H1 (cell line): ENCODE data around the gene SLC38A10. TPM values are rescaled to one million over a fixed set of nuclear protein-coding genes. Genes with fewer than 3 reads are reported as not detected.

Experiments
- GTF2F1 ChIP-seq: IDR thresholded peaks from 2 replicates; pipeline ENCODE4 v1.6.1; 2012; ENCODE audit warnings: low read depth, low read length, improper control_type of control experiment, borderline replicate concordance
- JUN ChIP-seq: IDR thresholded peaks from 2 replicates; pipeline ENCODE4 v1.6.1; 2011; ENCODE audit warnings: low read depth, mild to moderate bottlenecking, improper control_type of control experiment, low read length
- KDM5A ChIP-seq: fragments of 200-600 bp; IDR thresholded peaks from 2 replicates; pipeline ENCODE4 v1.7.1; 2012; ENCODE audit warnings: mild to moderate bottlenecking, low read length, inconsistent platforms, mixed read lengths
- PHF8 ChIP-seq: fragments of 200-600 bp; sonication (generic); conservative IDR thresholded peaks from 2 replicates; pipeline ENCODE4 v1.7.1; 2012; ENCODE audit warnings: low read depth, mild to moderate bottlenecking, inconsistent platforms, low read length, moderate library complexity
- SIN3A ChIP-seq, 2 experiments: IDR thresholded peaks in 1 of 2; conservative IDR thresholded peaks in 1 of 2; 2 replicates each; pipeline ENCODE4 v1.6.1; 2011 to 2012; ENCODE audit warnings: low read length in 2 of 2, improper control_type of control experiment in 1 of 2, low read depth in 1 of 2, mild to moderate bottlenecking in 1 of 2
- polyA plus RNA-seq, 7 experiments: library from polyadenylated mRNA; depleted of rRNA in 3 of 7; stranded (reverse) in 5 of 7; unstranded in 2 of 7; fragments of >200 nt in 5 of 7; fragments of 200-250 nt in 2 of 7; gene quantifications; 1 replicate in 5 of 7; 2 replicates in 1 of 7; 4 replicates in 1 of 7; pipeline versions ENCODE4 v1.2.1 to v1.2.3, GENCODE V29; 2011 to 2013; ENCODE audit warnings: missing spikeins in 2 of 7, mixed read lengths in 2 of 7
- total RNA-seq: library from RNA; stranded (reverse); fragmentation: NEBNext Ultra II Directional; extraction: Animal tissue kit (Norgen Biotek cat#: 25700); gene quantifications from 2 replicates; pipeline ENCODE4 v1.2.1, GENCODE V29; 2021
- TF ChIP-seq, protein P1 (sequence below): fragments of 300-600 bp; sonication (generic); IDR thresholded peaks from 2 replicates; pipeline ENCODE4 v1.7.1; 2012; ENCODE audit warnings: low read length, moderate library complexity, mild to moderate bottlenecking, inconsistent platforms; ENCODE audit not compliant: insufficient replicate concordance

SLC38A10 gene
- total and polyA plus RNA-seq, 2 of the 8 experiments (the other 6 are each of a cell fraction or from before 2014, with no cell fraction given) = 26.4 to 41.0 TPM

DNA sequence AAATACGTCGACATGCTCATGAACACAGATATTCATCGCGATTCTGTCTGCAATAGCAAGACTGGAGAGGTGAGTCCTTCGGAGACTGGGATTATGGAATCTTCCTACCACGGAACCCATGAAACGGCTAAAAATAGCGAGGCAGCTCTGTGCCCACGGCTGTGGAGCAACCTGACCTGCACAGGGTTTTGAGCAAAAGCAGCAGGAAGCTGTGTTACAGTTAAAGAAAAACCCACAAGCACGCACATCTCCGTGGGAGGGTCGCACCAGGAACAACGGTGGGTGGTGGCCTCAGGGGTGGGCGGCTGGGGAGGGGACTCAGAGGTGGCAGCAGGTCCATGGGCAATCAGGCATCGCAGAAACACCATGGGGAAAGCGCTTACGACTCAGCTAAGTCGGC is 24.8 kb downstream of the SLC38A10 start (continued):
- TF ChIP-seq, protein P1, sequence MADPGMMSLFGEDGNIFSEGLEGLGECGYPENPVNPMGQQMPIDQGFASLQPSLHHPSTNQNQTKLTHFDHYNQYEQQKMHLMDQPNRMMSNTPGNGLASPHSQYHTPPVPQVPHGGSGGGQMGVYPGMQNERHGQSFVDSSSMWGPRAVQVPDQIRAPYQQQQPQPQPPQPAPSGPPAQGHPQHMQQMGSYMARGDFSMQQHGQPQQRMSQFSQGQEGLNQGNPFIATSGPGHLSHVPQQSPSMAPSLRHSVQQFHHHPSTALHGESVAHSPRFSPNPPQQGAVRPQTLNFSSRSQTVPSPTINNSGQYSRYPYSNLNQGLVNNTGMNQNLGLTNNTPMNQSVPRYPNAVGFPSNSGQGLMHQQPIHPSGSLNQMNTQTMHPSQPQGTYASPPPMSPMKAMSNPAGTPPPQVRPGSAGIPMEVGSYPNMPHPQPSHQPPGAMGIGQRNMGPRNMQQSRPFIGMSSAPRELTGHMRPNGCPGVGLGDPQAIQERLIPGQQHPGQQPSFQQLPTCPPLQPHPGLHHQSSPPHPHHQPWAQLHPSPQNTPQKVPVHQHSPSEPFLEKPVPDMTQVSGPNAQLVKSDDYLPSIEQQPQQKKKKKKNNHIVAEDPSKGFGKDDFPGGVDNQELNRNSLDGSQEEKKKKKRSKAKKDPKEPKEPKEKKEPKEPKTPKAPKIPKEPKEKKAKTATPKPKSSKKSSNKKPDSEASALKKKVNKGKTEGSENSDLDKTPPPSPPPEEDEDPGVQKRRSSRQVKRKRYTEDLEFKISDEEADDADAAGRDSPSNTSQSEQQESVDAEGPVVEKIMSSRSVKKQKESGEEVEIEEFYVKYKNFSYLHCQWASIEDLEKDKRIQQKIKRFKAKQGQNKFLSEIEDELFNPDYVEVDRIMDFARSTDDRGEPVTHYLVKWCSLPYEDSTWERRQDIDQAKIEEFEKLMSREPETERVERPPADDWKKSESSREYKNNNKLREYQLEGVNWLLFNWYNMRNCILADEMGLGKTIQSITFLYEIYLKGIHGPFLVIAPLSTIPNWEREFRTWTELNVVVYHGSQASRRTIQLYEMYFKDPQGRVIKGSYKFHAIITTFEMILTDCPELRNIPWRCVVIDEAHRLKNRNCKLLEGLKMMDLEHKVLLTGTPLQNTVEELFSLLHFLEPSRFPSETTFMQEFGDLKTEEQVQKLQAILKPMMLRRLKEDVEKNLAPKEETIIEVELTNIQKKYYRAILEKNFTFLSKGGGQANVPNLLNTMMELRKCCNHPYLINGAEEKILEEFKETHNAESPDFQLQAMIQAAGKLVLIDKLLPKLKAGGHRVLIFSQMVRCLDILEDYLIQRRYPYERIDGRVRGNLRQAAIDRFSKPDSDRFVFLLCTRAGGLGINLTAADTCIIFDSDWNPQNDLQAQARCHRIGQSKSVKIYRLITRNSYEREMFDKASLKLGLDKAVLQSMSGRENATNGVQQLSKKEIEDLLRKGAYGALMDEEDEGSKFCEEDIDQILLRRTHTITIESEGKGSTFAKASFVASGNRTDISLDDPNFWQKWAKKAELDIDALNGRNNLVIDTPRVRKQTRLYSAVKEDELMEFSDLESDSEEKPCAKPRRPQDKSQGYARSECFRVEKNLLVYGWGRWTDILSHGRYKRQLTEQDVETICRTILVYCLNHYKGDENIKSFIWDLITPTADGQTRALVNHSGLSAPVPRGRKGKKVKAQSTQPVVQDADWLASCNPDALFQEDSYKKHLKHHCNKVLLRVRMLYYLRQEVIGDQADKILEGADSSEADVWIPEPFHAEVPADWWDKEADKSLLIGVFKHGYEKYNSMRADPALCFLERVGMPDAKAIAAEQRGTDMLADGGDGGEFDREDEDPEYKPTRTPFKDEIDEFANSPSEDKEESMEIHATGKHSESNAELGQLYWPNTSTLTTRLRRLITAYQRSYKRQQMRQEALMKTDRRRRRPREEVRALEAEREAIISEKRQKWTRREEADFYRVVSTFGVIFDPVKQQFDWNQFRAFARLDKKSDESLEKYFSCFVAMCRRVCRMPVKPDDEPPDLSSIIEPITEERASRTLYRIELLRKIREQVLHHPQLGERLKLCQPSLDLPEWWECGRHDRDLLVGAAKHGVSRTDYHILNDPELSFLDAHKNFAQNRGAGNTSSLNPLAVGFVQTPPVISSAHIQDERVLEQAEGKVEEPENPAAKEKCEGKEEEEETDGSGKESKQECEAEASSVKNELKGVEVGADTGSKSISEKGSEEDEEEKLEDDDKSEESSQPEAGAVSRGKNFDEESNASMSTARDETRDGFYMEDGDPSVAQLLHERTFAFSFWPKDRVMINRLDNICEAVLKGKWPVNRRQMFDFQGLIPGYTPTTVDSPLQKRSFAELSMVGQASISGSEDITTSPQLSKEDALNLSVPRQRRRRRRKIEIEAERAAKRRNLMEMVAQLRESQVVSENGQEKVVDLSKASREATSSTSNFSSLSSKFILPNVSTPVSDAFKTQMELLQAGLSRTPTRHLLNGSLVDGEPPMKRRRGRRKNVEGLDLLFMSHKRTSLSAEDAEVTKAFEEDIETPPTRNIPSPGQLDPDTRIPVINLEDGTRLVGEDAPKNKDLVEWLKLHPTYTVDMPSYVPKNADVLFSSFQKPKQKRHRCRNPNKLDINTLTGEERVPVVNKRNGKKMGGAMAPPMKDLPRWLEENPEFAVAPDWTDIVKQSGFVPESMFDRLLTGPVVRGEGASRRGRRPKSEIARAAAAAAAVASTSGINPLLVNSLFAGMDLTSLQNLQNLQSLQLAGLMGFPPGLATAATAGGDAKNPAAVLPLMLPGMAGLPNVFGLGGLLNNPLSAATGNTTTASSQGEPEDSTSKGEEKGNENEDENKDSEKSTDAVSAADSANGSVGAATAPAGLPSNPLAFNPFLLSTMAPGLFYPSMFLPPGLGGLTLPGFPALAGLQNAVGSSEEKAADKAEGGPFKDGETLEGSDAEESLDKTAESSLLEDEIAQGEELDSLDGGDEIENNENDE = no peak
- TF ChIP-seq GTF2F1 (no peak), PHF8 (no peak), KDM5A (no peak), SIN3A (conservative IDR thresholded peaks at IDR 0.05 in 1 of 2, IDR thresholded peaks at IDR 0.05 in 1 of 2; ENCODE audit: low read depth in 1 of 2, low read length in 2 of 2) (no peak), JUN (no peak)
